Neural progenitor cell (in vitro differentiated cells): ENCODE data around the gene ADCY4. TPM values are rescaled to one million over a fixed set of nuclear protein-coding genes. Genes with fewer than 3 reads are reported as not detected.
"Not testable (repeated sequence)": the region's sequence is repeated elsewhere in the genome, so short reads cannot be mapped to it uniquely, and the experiment has no call there.

Experiments
- DNase-seq: peaks from one replicate; pipeline ENCODE4 v3.0.0-alpha.2; 2016; ENCODE audit warnings: low spot score
- H2AFZ ChIP-seq: fragments of 200-600 bp; sonication (generic); replicated peaks from 2 replicates; pipeline ENCODE4 v1.6.1; 2016; ENCODE audit warnings: antibody characterized with exemption
- H3F3A ChIP-seq: fragments of 200-600 bp; sonication (generic); 2 replicates; pipeline ENCODE4 v1.6.1; 2016; ENCODE audit warnings: antibody characterized with exemption, low read depth
- H3K27ac ChIP-seq: fragments of 200-600 bp; sonication (generic); 2 replicates; pipeline ENCODE4 v1.5.1; 2016; ENCODE audit warnings: mild to moderate bottlenecking
- H3K27me3 ChIP-seq: fragments of 200-600 bp; sonication (generic); 2 replicates; pipeline ENCODE4 v1.6.1; 2016; ENCODE audit warnings: mild to moderate bottlenecking, moderate library complexity
- H3K36me3 ChIP-seq: fragments of 200-600 bp; sonication (generic); 2 replicates; pipeline ENCODE4 v1.5.1; 2016
- H3K4me1 ChIP-seq: fragments of 200-600 bp; sonication (generic); 2 replicates; pipeline ENCODE4 v1.6.1; 2016; ENCODE audit warnings: mixed run types
- H3K4me2 ChIP-seq: fragments of 200-600 bp; sonication (generic); 2 replicates; pipeline ENCODE4 v1.6.1; 2016
- H3K4me3 ChIP-seq: fragments of 200-600 bp; sonication (generic); 2 replicates; pipeline ENCODE4 v1.5.1; 2016
- H3K79me2 ChIP-seq: fragments of 200-600 bp; sonication (generic); 2 replicates; pipeline ENCODE4 v1.6.1; 2016; ENCODE audit warnings: low read depth
- H3K9ac ChIP-seq: fragments of 200-600 bp; sonication (generic); 2 replicates; pipeline ENCODE4 v1.6.1; 2016
- H3K9me3 ChIP-seq: fragments of 200-600 bp; sonication (generic); 2 replicates; pipeline ENCODE4 v1.5.1; 2016; ENCODE audit warnings: low read depth
- H4K20me1 ChIP-seq: fragments of 200-600 bp; sonication (generic); 2 replicates; pipeline ENCODE4 v1.6.1; 2016; ENCODE audit warnings: low read depth
- H3K27ac Mint-ChIP-seq: 3 replicates; pipeline ENCODE4 v1.8.0; 2021; ENCODE audit warnings: mixed read lengths
- H3K27me3 Mint-ChIP-seq: 2 replicates; pipeline ENCODE4 v1.8.0; 2022; ENCODE audit warnings: low read depth, mild to moderate bottlenecking, inconsistent platforms, moderate library complexity, mixed read lengths; ENCODE audit not compliant: insufficient read depth
- H3K36me3 Mint-ChIP-seq: 3 replicates; pipeline ENCODE4 v1.8.0; 2021; ENCODE audit warnings: mixed read lengths
- H3K4me1 Mint-ChIP-seq: 3 replicates; pipeline ENCODE4 v1.8.0; 2021; ENCODE audit warnings: mixed read lengths
- H3K4me3 Mint-ChIP-seq: 3 replicates; pipeline ENCODE4 v1.8.0; 2021; ENCODE audit warnings: mild to moderate bottlenecking, moderate library complexity, mixed read lengths
- H3K9me3 Mint-ChIP-seq: 3 replicates; pipeline ENCODE4 v1.8.0; 2020; ENCODE audit warnings: mixed read lengths
- EZH2 ChIP-seq: fragments of 200-600 bp; sonication (generic); IDR thresholded peaks from 2 replicates; pipeline ENCODE4 v1.6.1; 2017; ENCODE audit warnings: antibody characterized with exemption, mild to moderate bottlenecking, moderate library complexity
- EZH2phosphoT487 ChIP-seq: fragments of 200-600 bp; sonication (generic); IDR thresholded peaks from 2 replicates; pipeline ENCODE4 v1.6.1; 2017; ENCODE audit warnings: antibody characterized with exemption
- total RNA-seq: library from RNA; depleted of rRNA; stranded (reverse); fragments of >200 nt; gene quantifications from 2 replicates; pipeline ENCODE4 v1.2.3, GENCODE V29; 2015; ENCODE audit warnings: low replicate concordance
- TF ChIP-seq, protein P1 (sequence below): fragments of 200-600 bp; sonication (generic); IDR thresholded peaks from 2 replicates; pipeline ENCODE4 v1.5.1; 2017; ENCODE audit warnings: antibody characterized with exemption, mild to moderate bottlenecking

ADCY4 gene
- total RNA-seq, 1 donor from 2014 or later: not detected

DNA sequence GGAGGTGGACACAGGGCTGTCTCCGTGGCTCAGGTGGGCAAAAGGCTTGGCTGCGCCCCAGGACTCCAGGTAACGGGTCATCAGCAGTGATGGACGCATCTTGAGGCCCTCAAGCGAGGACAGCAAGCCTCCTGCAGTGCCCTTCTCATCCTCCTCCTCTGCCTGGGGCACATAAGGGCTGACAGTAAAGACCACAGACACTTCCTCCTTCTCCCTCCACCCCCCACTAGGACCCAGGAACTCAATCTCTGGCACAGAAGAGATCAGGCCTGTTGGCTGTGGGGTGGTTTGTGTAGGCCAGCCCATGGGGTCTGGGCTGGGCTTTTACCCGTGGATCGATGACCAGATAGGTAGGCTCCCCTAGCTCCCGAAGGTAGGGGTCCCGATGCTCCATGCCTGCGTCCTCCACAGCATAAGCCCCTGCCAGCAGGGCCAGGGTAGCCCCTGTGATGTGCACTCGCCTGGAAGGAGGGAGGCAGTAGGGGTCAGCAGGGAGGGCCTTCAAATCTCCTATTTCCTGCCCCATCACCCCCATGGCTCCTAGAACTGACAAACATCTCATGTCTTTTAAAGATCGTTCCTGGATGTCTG, 5.7 kb downstream of the ADCY4 start:
- Histone ChIP-seq H3K9me3 (no peaks in the 10 kb centered on the region), H2AFZ (no peak overlapping the region), H4K20me1 (peaks cover 7% of the 10 kb centered on the region), H3K27me3 (peaks cover 59% of the 10 kb centered on the region), H3F3A (peaks cover 22% of the 10 kb centered on the region), H3K79me2 (no peaks in the 10 kb centered on the region), H3K4me1 (peaks cover 4% of the 10 kb centered on the region), H3K27ac (no peak overlapping the region), H3K9ac (no peak overlapping the region), H3K4me2 (no peak overlapping the region), H3K36me3 (no peaks in the 10 kb centered on the region), H3K4me3 (no peak overlapping the region)
- no peak overlapping the region for H3K4me3 Mint-ChIP-seq
- H3K27me3 Mint-ChIP-seq: peaks cover 46% of the 10 kb centered on the region
- H3K36me3 Mint-ChIP-seq: no peaks in the 10 kb centered on the region
- peaks cover 10% of the 10 kb centered on the region for H3K4me1 Mint-ChIP-seq
- no peak for TF ChIP-seq EZH2
- TF ChIP-seq, protein P1, sequence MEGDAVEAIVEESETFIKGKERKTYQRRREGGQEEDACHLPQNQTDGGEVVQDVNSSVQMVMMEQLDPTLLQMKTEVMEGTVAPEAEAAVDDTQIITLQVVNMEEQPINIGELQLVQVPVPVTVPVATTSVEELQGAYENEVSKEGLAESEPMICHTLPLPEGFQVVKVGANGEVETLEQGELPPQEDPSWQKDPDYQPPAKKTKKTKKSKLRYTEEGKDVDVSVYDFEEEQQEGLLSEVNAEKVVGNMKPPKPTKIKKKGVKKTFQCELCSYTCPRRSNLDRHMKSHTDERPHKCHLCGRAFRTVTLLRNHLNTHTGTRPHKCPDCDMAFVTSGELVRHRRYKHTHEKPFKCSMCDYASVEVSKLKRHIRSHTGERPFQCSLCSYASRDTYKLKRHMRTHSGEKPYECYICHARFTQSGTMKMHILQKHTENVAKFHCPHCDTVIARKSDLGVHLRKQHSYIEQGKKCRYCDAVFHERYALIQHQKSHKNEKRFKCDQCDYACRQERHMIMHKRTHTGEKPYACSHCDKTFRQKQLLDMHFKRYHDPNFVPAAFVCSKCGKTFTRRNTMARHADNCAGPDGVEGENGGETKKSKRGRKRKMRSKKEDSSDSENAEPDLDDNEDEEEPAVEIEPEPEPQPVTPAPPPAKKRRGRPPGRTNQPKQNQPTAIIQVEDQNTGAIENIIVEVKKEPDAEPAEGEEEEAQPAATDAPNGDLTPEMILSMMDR: no peak
- TF ChIP-seq EZH2phosphoT487: no peak
- no peaks in the 10 kb centered on the region for H3K9me3 Mint-ChIP-seq
- no peak for DNase-seq
- H3K27ac Mint-ChIP-seq: no peak overlapping the region

DNA sequence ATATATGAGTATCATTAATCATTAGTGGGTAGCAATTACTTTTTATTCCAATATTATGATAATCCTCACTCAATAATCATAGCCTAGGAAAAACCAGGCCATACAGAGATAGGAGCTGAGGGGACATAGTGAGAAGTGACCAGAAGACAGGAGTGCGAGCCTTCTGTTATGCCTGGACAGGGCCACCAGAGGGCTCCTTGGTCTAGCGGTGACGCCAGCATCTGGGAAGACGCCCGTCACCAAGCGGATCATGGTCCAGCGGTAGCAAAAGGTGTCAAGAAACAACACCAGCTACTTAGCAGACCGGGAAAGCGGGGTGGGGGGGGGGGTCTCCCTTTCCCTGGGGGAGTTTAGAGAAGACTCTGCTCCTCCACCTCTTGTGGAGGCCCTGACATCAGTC, 7.0 kb downstream of the ADCY4 start:
- Histone ChIP-seq H3F3A (peaks cover 16% of the 10 kb centered on the region), H3K27me3 (peaks cover 46% of the 10 kb centered on the region)
- not testable (repeated sequence) for H2AFZ ChIP-seq, DNase-seq, H3K36me3 Mint-ChIP-seq, H3K4me3 Mint-ChIP-seq, H3K4me1 Mint-ChIP-seq, H3K9me3 ChIP-seq, H3K27ac ChIP-seq, H3K79me2 ChIP-seq, H3K36me3 ChIP-seq, H4K20me1 ChIP-seq, H3K9me3 Mint-ChIP-seq, H3K27ac Mint-ChIP-seq, H3K4me3 ChIP-seq, H3K4me2 ChIP-seq, H3K9ac ChIP-seq, H3K4me1 ChIP-seq
- TF ChIP-seq, protein P1: peak; percentile 64
- peaks cover 37% of the 10 kb centered on the region for H3K27me3 Mint-ChIP-seq

DNA sequence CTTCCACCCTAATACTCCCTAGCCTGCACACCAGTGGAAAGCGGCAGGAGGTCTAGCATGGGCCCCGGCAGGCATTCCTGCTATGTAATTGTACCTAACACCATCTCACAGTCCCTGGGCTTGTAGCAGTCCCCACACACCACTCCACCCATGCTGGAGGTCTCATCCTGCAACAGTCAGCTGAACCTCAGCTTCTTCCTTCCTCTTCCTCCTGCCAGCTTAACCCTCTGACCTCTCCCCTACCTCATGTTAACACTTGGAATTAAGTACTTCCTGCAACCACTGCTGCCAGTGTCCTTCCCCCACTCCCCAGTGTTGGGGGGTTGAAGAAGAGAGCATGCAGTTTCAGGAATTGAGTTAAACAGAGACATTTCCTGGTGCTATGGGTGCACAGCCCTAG, 7.6 kb downstream of the ADCY4 start:
- peaks cover 10% of the 10 kb centered on the region for H3F3A ChIP-seq
- no peak overlapping the region for H3K4me2 ChIP-seq
- DNase-seq: no peak
- no peak overlapping the region for H3K9ac ChIP-seq
- Mint-ChIP-seq H3K27ac (no peak overlapping the region), H3K4me3 (peak overlapping the region; percentile 30), H3K27me3 (peaks cover 35% of the 10 kb centered on the region), H3K36me3 (no peaks in the 10 kb centered on the region), H3K4me1 (peaks cover 6% of the 10 kb centered on the region), H3K9me3 (no peaks in the 10 kb centered on the region)
- no peaks in the 10 kb centered on the region for H3K9me3 ChIP-seq
- H3K4me1 ChIP-seq: peaks cover under 1% of the 10 kb centered on the region
- no peaks in the 10 kb centered on the region for H4K20me1 ChIP-seq
- H3K4me3 ChIP-seq: no peak overlapping the region
- peaks cover 40% of the 10 kb centered on the region for H3K27me3 ChIP-seq
- no peaks in the 10 kb centered on the region for H3K36me3 ChIP-seq
- no peaks in the 10 kb centered on the region for H3K79me2 ChIP-seq
- H2AFZ ChIP-seq: no peak overlapping the region
- TF ChIP-seq, protein P1: no peak
- TF ChIP-seq EZH2: no peak
- no peak for TF ChIP-seq EZH2phosphoT487
- no peak overlapping the region for H3K27ac ChIP-seq
